ENCODE measurements around the gene KLHL41.

DNA sequence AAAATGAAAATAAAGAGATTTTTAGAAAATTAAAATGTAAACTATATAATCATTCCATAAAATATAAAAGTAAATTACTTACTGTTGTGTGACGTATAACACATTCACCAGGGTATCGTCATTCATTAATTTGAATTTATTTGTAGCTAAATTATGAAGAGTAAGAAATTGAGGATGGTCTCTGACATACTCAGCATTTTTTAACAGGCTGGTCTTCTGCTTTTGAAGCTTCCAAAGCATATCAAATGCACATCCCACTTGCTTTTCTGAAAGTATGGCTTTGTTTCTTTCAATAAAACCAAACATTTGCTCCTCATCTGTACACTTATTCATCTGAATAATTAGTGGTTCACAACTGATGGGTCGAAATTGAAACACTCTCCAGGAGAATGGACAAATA, 62.1 kb downstream of the KLHL41 start:
- TF ChIP-seq ISL1 (CRISPR knock-in tag; IDR thresholded peaks at IDR 0.05), result no peak
- no peak for TF ChIP-seq ZFP30 (CRISPR knock-in tag; IDR thresholded peaks at IDR 0.05)
- TF ChIP-seq, protein P1, sequence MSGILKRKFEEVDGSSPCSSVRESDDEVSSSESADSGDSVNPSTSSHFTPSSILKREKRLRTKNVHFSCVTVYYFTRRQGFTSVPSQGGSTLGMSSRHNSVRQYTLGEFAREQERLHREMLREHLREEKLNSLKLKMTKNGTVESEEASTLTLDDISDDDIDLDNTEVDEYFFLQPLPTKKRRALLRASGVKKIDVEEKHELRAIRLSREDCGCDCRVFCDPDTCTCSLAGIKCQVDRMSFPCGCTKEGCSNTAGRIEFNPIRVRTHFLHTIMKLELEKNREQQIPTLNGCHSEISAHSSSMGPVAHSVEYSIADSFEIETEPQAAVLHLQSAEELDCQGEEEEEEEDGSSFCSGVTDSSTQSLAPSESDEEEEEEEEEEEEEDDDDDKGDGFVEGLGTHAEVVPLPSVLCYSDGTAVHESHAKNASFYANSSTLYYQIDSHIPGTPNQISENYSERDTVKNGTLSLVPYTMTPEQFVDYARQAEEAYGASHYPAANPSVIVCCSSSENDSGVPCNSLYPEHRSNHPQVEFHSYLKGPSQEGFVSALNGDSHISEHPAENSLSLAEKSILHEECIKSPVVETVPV (CRISPR knock-in tag; IDR thresholded peaks at IDR 0.05), result no peak
- no peak for TF ChIP-seq CSDC2 (CRISPR knock-in tag; IDR thresholded peaks at IDR 0.05)
- no peak for TF ChIP-seq ZFP3 (CRISPR knock-in tag; IDR thresholded peaks at IDR 0.05)

All from SK-N-SH treated with all-trans-retinoic acid at 6 μM for 48 hours (cell line).